OCI-LY3 (cell line): Measurements from ENCODE around the gene GATA1.

ENCODE experiments used
- CTCF ChIP-seq: fragments of 200-600, 300-600 bp; sonication (generic); IDR thresholded peaks from 2 replicates; pipeline ENCODE4 v1.5.1; 2014; ENCODE audit warnings: antibody characterized with exemption, low read length, low read depth
- EZH2phosphoT487 ChIP-seq: fragments of 200-600 bp; shearing (Covaris generic); IDR thresholded peaks from 2 replicates; pipeline ENCODE4 v1.6.1; 2018; ENCODE audit warnings: antibody characterized with exemption, mixed run types, low read depth

GRCh38 chrX:48802089-48802904, 15.9 kb downstream of the GATA1 start:
- TF ChIP-seq CTCF (no peak), EZH2phosphoT487 (no peak)
